Activated CD4-positive, alpha-beta T cell treated with anti-CD3 and anti-CD28 coated beads, Interleukin-2, amount 10 ng/mL, durations not matched to agents 24 days and 14 days (primary cell): Measurements from ENCODE around the gene NODAL. TPM values are rescaled to one million over a fixed set of nuclear protein-coding genes. Genes with fewer than 3 reads are reported as not detected.
A peak's percentile ranks its signal among the peaks of the same experiment; 100 is the strongest.
"Not testable (repeated sequence)": the region's sequence is repeated elsewhere in the genome, so short reads cannot be mapped to it uniquely, and the experiment has no call there.

Experiments
- DNase-seq: peaks from one replicate; pipeline ENCODE4 v3.0.0; 2022
- H3K27ac Mint-ChIP-seq: one replicate; pipeline ENCODE4 v1.8.0; 2022; ENCODE audit warnings: mild to moderate bottlenecking, mixed read lengths
- H3K27me3 Mint-ChIP-seq: one replicate; pipeline ENCODE4 v1.8.0; 2022; ENCODE audit warnings: mixed read lengths
- H3K36me3 Mint-ChIP-seq: one replicate; pipeline ENCODE4 v1.8.0; 2022; ENCODE audit warnings: low read depth, mild to moderate bottlenecking, mixed read lengths
- H3K4me1 Mint-ChIP-seq: one replicate; pipeline ENCODE4 v1.8.0; 2021; ENCODE audit warnings: mixed read lengths
- H3K4me3 Mint-ChIP-seq: one replicate; pipeline ENCODE4 v1.8.0; 2022; ENCODE audit warnings: mild to moderate bottlenecking, moderate library complexity, mixed read lengths
- H3K9me3 Mint-ChIP-seq: one replicate; pipeline ENCODE4 v1.8.0; 2021; ENCODE audit warnings: mixed read lengths
- intact Hi-C: fragments of 100-400 bp; cut with micrococcal nuclease; formaldehyde crosslinking; loops from one replicate; pipeline ENCODE4 v1.15.1; 2023
- total RNA-seq: library from RNA; stranded (reverse); gene quantifications from 2 replicates; pipeline ENCODE4 v1.2.3, GENCODE V29; 2022

The NODAL gene
- not detected in 2 replicates for total RNA-seq

DNA sequence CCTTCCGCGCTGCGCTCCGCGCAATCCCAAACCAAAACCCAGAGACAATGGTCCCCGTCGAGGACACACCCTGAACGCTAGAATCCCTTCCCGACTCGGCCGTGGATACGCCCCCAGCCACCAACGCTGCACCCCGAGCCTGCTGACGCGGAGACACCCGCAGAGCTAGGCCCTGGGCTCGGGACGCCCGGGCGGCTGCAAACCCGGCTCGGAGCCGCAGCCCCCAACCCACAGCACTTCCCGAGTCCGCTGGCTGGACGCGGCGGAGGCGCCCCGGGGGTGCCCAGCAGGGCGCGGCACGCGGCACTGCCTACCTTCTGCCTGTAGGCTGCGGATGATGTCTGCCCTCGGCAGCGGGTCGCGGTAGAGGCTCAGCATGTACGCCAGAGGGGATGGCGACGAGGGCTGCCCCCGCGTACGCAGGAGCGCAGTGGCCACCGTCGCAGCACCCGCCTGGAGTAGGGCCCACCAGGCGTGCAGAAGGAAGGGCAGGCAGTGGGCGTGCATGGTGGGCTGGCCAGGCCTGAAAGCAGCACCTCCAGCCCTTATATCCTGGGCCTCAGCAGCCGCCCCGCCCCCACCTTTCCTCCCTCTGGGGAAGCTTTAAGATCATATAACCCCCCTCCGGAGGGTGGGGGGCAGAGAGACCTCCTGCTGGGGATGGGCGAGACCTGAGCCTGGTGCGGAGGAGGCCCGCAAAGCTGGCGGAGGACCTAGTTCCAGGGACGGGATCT, at the start of gene NODAL:
Gene NODAL (minus strand): TSS at position 521 of the 734 bp plus-strand sequence. CDS start 14 bp downstream, at position 507.
- DNase-seq, result peak; percentile 61
- Mint-ChIP-seq H3K27me3 (peaks cover 63% of the 10 kb centered on the region), H3K36me3 (no peaks in the 10 kb centered on the region), H3K9me3 (no peaks in the 10 kb centered on the region), H3K27ac (no peak within 1 kb of the TSS), H3K4me3 (peak within 1 kb of the TSS; percentile 78), H3K4me1 (peaks cover 6% of the 10 kb centered on the region)
- intact Hi-C loops, result no loop called here

DNA sequence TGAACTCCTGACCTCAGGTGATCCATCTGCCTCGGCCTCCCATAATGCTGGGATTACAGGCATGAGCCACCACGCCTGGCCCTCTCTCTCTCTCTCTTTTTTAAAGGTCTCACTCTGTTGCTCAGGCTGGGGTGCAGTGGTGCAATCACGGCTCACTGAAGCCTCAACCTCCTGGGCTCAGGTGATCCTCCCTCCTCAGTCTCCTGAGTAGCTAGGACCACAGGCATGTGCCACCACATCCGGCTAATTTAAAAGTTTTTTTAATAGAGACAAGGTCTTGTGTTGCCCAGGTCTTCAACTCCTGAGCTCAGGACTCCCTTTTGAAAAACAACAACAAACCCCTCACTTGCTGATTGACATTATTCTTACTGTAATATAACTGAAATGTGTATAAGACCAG, 48.7 kb upstream of the NODAL start:
- Mint-ChIP-seq H3K4me3 (no peak overlapping the region), H3K27me3 (peaks cover 12% of the 10 kb centered on the region), H3K36me3 (no peaks in the 10 kb centered on the region), H3K27ac (no peak overlapping the region), H3K9me3 (no peaks in the 10 kb centered on the region), H3K4me1 (peaks cover 18% of the 10 kb centered on the region)
- intact Hi-C loops, result no loop called here
- no peak for DNase-seq

DNA sequence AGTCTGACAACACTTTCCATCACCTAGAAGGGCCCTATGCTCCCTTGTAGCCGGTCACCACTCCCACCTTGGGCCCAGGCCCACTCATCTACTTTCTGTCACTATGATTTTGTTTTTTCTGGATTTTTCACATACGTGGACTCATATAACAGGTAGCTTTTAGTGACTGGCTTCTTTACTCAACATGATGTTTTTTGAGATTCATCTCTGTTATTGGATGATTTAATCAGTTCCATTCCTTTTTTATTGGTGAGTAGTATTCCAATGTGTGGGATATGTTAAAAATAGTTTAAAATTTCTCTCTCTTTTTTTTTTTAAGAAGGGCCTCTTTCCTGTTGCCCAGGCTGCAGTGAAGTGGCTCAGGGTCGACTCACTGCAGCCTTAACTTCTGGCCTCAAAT, 46.3 kb upstream of the NODAL start:
- intact Hi-C loops, result no loop called here
- Mint-ChIP-seq H3K27ac (no peak overlapping the region), H3K36me3 (no peaks in the 10 kb centered on the region), H3K4me1 (no peaks in the 10 kb centered on the region), H3K4me3 (no peak overlapping the region), H3K9me3 (no peaks in the 10 kb centered on the region), H3K27me3 (peaks cover 14% of the 10 kb centered on the region)
- no peak for DNase-seq

DNA sequence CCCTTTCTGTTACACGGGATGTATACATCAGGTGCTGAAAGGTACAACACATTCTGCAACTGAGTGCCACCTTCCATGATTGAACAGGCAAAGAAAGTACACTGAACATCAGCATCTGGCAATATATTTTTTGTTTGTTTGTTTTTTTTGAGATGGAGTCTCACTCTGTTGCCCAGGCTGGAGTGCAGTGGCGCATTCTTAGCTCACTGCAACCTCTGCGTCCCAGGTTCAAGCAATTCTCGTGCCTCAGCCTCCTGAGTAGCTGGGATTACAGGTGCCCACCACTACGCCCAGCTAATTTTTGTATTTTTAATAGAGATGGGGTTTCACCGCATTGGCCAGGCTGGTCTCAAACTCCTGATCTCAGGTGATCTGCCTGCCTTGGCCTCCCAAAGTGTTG, 42.4 kb upstream of the NODAL start:
- H3K36me3 Mint-ChIP-seq, DNase-seq, intact Hi-C loops, H3K9me3 Mint-ChIP-seq, H3K4me3 Mint-ChIP-seq, H3K27ac Mint-ChIP-seq: not testable (repeated sequence)
- H3K4me1 Mint-ChIP-seq, result peaks cover 17% of the 10 kb centered on the region
- H3K27me3 Mint-ChIP-seq, result peaks cover 31% of the 10 kb centered on the region

DNA sequence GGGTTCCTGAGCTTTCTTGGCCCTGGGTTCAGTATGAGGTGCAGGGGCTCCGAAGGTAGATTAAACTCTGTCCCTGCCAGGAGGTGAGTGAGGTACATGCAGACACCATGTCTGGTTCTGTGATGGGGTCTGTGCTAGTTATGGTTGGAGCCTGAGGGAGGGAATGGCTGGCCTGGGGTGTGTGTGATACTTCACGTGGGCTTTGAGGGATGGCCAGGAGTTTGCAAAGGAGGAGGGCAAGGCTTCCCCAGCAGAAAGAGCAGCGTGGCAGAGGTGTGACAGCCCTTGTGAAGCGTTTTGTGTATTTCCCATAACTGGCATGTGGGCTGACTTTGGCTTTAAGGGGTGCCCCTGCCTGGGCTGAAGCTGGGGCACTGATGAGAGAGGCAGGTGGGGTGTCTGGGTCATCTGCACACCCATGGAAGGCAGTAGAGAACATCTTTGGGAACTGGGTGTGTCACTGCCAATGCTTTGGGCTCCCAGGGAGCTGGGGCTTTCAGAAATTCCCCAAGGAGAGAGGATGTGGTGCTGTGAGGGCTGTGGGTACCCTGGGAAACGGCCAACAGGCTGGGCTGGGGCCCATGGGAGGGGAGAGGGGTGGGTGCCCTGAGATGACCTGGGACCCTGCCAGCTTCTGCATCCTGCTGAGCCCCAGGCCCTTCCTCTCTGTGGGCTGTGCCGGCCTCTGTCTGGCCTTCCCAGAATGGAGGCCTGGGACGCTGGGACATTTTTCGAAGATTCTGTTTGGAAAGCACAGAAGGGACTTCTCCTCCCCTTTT, 41.7 kb upstream of the NODAL start:
- H3K4me3 Mint-ChIP-seq, result no peak overlapping the region
- peaks cover 17% of the 10 kb centered on the region for H3K4me1 Mint-ChIP-seq
- intact Hi-C loops, result no loop called here
- H3K36me3 Mint-ChIP-seq, result no peaks in the 10 kb centered on the region
- H3K9me3 Mint-ChIP-seq, result no peaks in the 10 kb centered on the region
- no peak for DNase-seq
- no peak overlapping the region for H3K27ac Mint-ChIP-seq
- peaks cover 29% of the 10 kb centered on the region for H3K27me3 Mint-ChIP-seq

DNA sequence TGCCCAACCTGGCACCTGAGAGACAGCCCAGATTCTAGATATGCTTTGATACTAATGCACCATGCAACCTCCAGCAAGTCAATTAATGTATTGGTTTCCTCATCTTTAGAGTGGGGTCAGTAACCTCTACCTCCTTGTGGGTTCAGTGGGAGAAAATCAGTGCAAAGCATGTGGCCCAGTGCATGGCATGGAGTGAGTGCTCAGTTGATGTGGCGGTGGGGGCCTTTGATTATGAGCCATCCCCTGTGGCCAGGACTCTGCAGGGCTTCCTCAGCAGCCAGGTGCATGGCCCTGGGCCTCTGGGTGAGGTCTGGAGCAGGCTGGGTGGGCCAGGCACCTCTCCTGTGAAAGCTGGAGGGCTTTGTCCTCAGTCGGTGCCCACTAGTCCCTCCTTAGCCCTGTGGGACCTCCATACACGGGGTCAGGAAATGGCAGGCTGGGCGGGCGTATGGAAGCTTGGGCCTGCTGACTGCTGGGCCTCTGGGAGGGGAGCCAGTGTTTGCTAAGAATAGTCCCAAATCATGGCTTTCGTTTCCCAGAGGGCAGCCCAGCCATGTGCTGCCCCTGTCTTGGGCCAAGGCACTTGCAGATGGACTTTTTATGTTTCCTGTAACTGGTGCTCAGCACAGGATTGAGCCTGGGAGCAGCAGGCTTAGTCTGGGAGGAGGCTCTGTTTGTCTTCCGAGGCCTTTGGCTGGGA, 40.5 kb upstream of the NODAL start:
- Mint-ChIP-seq H3K27ac (no peak overlapping the region), H3K9me3 (no peaks in the 10 kb centered on the region), H3K4me1 (peaks cover 26% of the 10 kb centered on the region), H3K36me3 (peaks cover 2% of the 10 kb centered on the region), H3K27me3 (peaks cover 37% of the 10 kb centered on the region), H3K4me3 (no peak overlapping the region)
- intact Hi-C loops, result no loop called here
- DNase-seq, result no peak

DNA sequence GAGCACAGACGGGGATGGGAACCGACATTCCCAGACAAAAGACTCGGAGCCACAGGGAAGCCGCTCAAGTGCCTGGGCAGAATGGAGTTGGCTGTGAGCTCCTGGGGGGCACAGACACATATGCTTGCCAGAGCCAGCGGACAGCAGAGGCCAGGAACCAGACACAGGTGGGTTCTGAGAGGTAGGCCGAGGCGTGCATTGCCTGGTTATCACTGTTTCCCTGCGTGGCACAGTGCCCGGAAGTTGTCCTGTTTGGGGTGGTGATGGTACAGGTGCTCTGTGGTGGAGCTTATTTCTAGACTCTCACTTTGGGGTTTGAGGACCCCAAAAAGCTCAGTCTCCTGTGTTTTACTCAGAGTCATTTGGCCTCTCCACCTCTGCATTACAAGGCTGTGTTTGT, 39.6 kb upstream of the NODAL start:
- Mint-ChIP-seq H3K27me3 (peaks cover 45% of the 10 kb centered on the region), H3K27ac (no peak overlapping the region), H3K4me1 (peaks cover 33% of the 10 kb centered on the region), H3K4me3 (no peak overlapping the region), H3K9me3 (no peaks in the 10 kb centered on the region), H3K36me3 (peaks cover 2% of the 10 kb centered on the region)
- no peak for DNase-seq
- intact Hi-C loops, result no loop called here

DNA sequence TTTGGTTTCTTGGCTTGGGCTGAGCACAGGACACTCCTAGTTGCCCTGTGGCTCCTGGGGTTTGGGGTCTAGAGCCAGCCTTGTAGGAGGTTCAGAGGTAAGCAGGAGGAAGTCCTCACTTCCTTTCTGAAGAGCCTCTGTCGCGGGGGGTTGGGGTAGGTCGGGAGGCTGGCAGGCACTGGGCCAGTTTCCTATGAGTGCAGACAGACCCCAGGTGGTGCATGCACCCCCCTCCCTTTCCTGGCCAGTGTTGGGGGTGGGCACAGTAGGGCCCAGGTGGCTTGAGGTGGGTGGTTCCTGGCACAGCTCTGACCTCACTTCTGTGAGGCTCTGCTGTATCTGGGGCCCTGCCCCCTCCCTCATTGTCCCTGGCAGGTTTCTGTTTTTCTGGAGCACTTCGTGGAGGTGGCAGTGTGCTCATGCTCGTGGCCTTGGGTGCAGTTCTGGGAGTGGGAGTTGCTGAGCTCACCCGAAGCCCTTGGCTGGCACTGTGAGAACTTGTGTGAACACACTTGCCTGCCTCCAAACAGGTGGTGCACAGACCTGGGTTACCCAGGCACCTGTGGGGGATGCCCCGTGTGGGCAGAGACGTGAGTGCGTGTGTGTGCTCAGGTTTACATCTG, 38.9 kb upstream of the NODAL start:
- peaks cover 52% of the 10 kb centered on the region for H3K27me3 Mint-ChIP-seq
- peaks cover 2% of the 10 kb centered on the region for H3K36me3 Mint-ChIP-seq
- no peak overlapping the region for H3K27ac Mint-ChIP-seq
- DNase-seq, result peak; percentile 67
- intact Hi-C loops, result loop anchor here (1.0 kb wide), 1 partner anchor 14 kb away; no protein-coding TSS in a partner anchor
- H3K4me3 Mint-ChIP-seq, result peak overlapping the region; percentile 65
- H3K4me1 Mint-ChIP-seq, result peaks cover 37% of the 10 kb centered on the region
- H3K9me3 Mint-ChIP-seq, result no peaks in the 10 kb centered on the region

DNA sequence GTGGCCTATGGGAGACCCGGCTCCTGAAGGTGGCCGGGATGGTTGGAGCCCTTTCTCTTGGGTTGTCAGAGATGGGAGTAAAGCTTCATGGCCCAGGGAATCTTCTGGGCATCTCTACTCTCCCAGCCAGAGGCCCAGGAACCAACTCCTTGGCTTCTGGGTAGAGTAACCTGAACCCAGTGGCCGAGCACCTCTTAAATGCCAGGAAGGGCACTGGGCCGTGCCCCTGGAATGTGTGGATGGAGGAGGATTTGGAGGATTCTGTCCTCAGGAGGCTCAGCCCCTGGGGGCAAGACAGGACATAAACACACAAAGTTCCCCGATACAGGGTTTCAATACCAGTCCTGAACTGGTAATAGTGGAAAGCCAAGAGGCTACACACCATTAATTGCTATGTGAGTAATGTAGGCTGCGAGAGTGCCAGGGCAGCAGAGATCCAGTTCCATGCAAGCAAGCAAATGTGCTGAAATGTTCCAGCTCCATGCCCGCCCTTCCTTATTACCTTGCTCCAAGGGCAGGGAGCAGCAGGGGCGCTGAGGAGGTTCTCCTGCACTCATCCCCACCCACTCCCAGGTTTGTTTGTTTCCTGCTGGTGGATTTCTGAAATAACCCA, 38.3 kb upstream of the NODAL start:
- no peak overlapping the region for H3K27ac Mint-ChIP-seq
- no peaks in the 10 kb centered on the region for H3K9me3 Mint-ChIP-seq
- peak overlapping the region; percentile 65 for H3K4me3 Mint-ChIP-seq
- no peak for DNase-seq
- peaks cover 2% of the 10 kb centered on the region for H3K36me3 Mint-ChIP-seq
- H3K4me1 Mint-ChIP-seq, result peaks cover 37% of the 10 kb centered on the region
- H3K27me3 Mint-ChIP-seq, result peaks cover 57% of the 10 kb centered on the region
- intact Hi-C loops, result loop anchor here (1.0 to 10.0 kb wide), 3 partner anchors 15 to 405 kb away; partner anchors contain the start of genes EIF4EBP2 and PCBD1

DNA sequence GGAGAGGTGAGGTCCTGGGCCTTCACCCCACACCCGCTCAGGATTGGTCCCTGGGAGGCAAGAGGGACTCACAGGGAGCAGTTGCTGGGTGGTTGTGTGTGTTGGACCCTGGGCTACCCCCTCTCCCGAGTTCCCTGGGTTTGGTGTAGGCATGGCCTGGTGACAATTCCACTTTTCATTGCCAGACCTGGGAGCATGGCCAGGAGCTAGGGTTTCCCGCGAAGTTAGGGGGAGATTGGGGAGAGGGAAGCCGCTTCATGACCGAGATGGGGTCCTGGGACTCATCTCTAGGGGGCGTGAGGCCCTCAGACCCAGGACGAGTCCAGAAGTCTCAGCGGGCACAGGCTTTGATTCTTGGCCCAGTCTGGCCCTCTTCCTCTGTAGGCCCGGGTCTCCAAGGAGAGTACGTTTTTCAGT, 37.7 kb upstream of the NODAL start:
- Mint-ChIP-seq H3K9me3 (no peaks in the 10 kb centered on the region), H3K4me1 (peaks cover 37% of the 10 kb centered on the region), H3K4me3 (peak overlapping the region; percentile 65), H3K36me3 (peaks cover 2% of the 10 kb centered on the region), H3K27ac (no peak overlapping the region), H3K27me3 (peaks cover 62% of the 10 kb centered on the region)
- no peak for DNase-seq
- intact Hi-C loops, result loop anchor here (2.0 to 10.0 kb wide), 2 partner anchors 74 to 406 kb away; partner anchors contain the start of genes EIF4EBP2 and PCBD1

DNA sequence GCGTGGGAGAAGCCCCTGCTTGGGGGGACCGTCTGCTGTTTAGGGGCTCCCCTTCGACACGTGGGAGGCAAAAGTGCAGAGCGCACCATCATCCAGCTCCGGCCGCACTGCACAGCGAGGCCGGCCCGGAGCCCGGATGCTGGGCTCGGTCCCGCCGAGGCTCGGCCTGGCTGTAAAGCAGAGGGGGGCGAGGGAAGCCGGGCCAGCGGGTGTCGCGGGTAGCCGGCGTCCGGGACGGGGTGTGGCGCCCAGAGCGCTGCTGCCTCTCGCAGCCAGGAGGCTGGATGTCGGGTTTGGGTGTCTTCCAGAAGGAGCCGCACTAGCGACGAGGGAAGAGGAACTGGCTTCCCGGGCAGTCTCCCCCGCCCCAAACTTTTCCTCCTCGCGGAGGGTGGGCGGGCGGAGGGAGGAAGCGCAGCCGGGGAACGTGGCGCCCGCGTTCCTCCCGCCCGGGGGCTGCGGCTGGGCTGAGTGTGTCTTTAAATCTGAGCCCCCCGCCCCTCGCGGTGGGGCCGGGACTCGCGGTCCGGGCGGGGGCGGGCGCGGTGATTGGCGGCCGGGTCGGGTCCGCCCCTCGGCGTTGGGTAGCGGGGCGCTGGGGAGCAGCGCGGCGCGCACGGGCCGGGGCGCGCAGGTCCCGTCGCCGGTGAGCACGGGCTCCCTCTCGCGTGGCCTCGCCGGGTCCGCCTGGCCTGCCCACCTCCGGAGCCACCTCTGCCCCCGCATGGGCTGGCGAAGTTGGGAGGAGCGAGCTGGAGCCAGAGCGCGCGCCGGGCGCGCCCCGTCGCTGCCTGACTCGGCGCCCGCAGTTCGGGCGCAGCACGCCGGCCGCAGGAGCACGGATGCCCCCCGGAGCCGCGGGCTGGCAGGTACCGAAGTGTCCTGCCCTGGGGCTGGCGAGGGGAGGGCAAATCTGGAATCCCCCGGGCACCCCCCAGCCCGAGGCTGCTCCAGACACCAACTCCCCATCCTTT, 37.0 kb upstream of the NODAL start, which contains the start of gene PALD1:
Gene PALD1 (plus strand): TSS at position 577 of the 974 bp plus-strand sequence. CDS start 47,185 bp downstream, outside the sequence.
- Mint-ChIP-seq H3K9me3 (no peaks in the 10 kb centered on the region), H3K4me3 (peak within 1 kb of the TSS; percentile 84), H3K36me3 (peaks cover 2% of the 10 kb centered on the region), H3K27me3 (peaks cover 63% of the 10 kb centered on the region), H3K27ac (peak within 1 kb of the TSS; percentile 84), H3K4me1 (peaks cover 37% of the 10 kb centered on the region)
- intact Hi-C loops, result loop anchor here (2.0 to 10.0 kb wide), 2 partner anchors 74 to 406 kb away; partner anchors contain the start of genes EIF4EBP2 and PCBD1
- DNase-seq, result peak; percentile 76

DNA sequence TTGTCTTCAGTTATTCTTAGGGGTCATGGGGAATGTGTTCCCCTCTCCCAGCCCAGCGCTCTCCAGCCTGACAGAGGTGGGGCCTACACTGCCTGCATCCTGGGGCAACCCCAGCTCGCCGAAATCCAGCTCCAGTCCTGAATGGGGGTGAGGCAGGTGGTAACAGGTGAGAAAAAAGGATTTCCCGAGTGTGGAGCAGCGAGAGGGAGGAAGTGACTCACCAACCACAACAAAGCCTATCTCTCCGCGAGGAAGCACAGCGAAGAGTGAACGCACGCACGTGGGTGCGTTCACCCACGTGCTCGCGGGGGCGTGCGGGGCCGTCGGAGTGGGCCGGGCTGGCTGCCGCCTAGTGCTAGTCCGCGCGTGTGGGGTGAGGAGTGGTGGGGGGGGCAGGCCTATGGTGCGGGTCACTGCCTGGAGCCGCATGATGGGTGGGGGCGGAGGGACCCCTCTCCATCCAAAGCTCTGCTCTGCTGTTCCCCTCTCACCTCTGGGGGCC, 36.2 kb upstream of the NODAL start:
- Mint-ChIP-seq H3K36me3 (peaks cover 2% of the 10 kb centered on the region), H3K27ac (peak overlapping the region; percentile 84), H3K27me3 (peaks cover 64% of the 10 kb centered on the region), H3K9me3 (no peaks in the 10 kb centered on the region), H3K4me3 (peak overlapping the region; percentile 84), H3K4me1 (peaks cover 37% of the 10 kb centered on the region)
- intact Hi-C loops, result loop anchor here (2.0 to 10.0 kb wide), 2 partner anchors 73 to 407 kb away; partner anchors contain the start of genes EIF4EBP2 and PCBD1
- DNase-seq, result peak; percentile 93
